NCI-H82 (cell line): ENCODE data around the gene PPP1R1C.

Experiments
- DNase-seq: peaks from one replicate; lab custom pipeline; 2025; lab: John Stamatoyannopoulos, UW

The PPP1R1C gene

GRCh38 chr2:181972431-181973170 lies 13.1 kb upstream of the PPP1R1C start:
- DNase-seq = no peak

GRCh38 chr2:181973171-181973783 lies 12.4 kb upstream of the PPP1R1C start:
- no peak for DNase-seq

GRCh38 chr2:181977661-181978350 lies 7.8 kb upstream of the PPP1R1C start:
- no peak for DNase-seq

GRCh38 chr2:181978351-181979150 lies 7.1 kb upstream of the PPP1R1C start:
- peak; percentile 40 for DNase-seq

- DNase-seq = no peak
Observed at GRCh38 chr2:181984060-181984459, 1.6 kb upstream of the PPP1R1C start.

- DNase-seq = no peak
Observed at GRCh38 chr2:181984814-181985631, 630 bp upstream of the PPP1R1C start.

- peak; percentile 7 for DNase-seq
Observed at GRCh38 chr2:181988154-181988924, 2.7 kb downstream of the PPP1R1C start.

- DNase-seq = no peak
Observed at GRCh38 chr2:181989099-181989498, 3.4 kb downstream of the PPP1R1C start.

- DNase-seq = no peak
Observed at GRCh38 chr2:181991171-181991885, 5.7 kb downstream of the PPP1R1C start.

GRCh38 chr2:181992776-181993175 lies 7.1 kb downstream of the PPP1R1C start:
- DNase-seq = no peak

- DNase-seq = no peak
Observed at GRCh38 chr2:181995289-181995688, 9.6 kb downstream of the PPP1R1C start.

- DNase-seq = no peak
Observed at GRCh38 chr2:181998041-181998835, 12.6 kb downstream of the PPP1R1C start.

GRCh38 chr2:181998891-181999654 lies 13.4 kb downstream of the PPP1R1C start:
- no peak for DNase-seq

- DNase-seq = no peak
Observed at GRCh38 chr2:181999911-182000310, 14.3 kb downstream of the PPP1R1C start.

GRCh38 chr2:182004945-182005520 lies 19.4 kb downstream of the PPP1R1C start:
- DNase-seq = no peak

GRCh38 chr2:182006595-182007341 lies 21.1 kb downstream of the PPP1R1C start:
- DNase-seq = no peak

GRCh38 chr2:182014284-182014683 lies 28.6 kb downstream of the PPP1R1C start:
- DNase-seq = no peak
